HUES48 (cell line): ENCODE measurements around the gene LUC7L2.
A peak's percentile ranks its signal among the peaks of the same experiment; 100 is the strongest.
"Not testable (repeated sequence)": the region's sequence is repeated elsewhere in the genome, so short reads cannot be mapped to it uniquely, and the experiment has no call there.

Experiments
- H3K27ac ChIP-seq: one replicate; pipeline ENCODE4 v1.7.0; 2013; ENCODE audit warnings: low read depth, low read length, inconsistent platforms
- H3K27me3 ChIP-seq: 2 replicates; pipeline ENCODE4 v1.6.1; 2013; ENCODE audit warnings: mild to moderate bottlenecking, low read length; ENCODE audit not compliant: control insufficient read depth, insufficient read depth
- H3K36me3 ChIP-seq: 2 replicates; pipeline ENCODE4 v1.6.1; 2013; ENCODE audit warnings: low read length; ENCODE audit not compliant: control insufficient read depth, insufficient read depth
- H3K4me1 ChIP-seq: 2 replicates; pipeline ENCODE4 v1.6.1; 2013; ENCODE audit warnings: mild to moderate bottlenecking, low read length; ENCODE audit not compliant: control insufficient read depth, insufficient read depth
- H3K4me3 ChIP-seq: 2 replicates; pipeline ENCODE4 v1.5.1; 2013; ENCODE audit warnings: mild to moderate bottlenecking, low read depth, low read length
- H3K9ac ChIP-seq: 2 replicates; pipeline ENCODE4 v1.6.1; 2013; ENCODE audit warnings: mild to moderate bottlenecking, low read depth, low read length, moderate library complexity
- H3K9me3 ChIP-seq: 2 replicates; pipeline ENCODE4 v1.6.1; 2013; ENCODE audit warnings: low read length; ENCODE audit not compliant: control insufficient read depth, insufficient read depth

The LUC7L2 gene

DNA sequence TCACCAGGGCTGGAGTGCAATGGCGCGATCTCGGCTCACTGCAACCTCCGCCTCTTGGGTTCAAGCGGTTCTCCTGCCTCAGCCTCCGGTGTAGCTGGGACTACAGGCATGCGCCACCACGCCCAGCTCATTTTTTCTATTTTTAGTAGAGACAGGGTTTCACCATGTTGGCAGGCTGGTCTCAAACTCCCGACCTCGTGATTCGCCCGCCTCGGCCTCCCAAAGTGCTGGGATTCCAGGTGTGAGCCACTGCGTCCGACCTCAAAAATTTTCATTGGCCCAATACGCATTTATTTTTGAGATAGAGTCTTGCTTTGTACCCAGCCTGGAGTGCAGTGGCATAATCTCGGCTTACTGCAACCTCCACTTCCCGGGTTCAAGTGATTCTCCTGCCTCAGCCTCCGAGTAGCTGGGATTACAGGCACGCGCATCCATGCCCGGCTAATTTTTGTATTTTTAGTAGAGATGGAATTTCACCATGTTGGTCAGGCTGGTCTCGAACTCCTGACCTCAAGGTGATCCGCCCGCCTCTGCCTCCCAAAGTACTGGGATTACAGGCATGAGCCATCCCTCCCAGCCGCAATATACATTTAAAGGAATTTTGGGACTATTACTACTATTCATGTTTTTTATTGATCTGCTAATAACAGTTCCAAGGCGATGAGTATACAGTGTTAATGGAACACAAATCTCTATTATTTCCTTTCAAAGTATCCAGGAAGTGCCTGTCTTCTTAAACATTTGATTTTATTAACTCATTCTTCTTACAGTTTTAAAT is 1.8 kb upstream of the LUC7L2 start:
- H3K9me3 ChIP-seq, H3K27me3 ChIP-seq, H3K9ac ChIP-seq, H3K36me3 ChIP-seq, H3K27ac ChIP-seq: not testable (repeated sequence)
- H3K4me1 ChIP-seq = peaks cover 19% of the 10 kb centered on the region
- H3K4me3 ChIP-seq = peak overlapping the region; percentile 95

DNA sequence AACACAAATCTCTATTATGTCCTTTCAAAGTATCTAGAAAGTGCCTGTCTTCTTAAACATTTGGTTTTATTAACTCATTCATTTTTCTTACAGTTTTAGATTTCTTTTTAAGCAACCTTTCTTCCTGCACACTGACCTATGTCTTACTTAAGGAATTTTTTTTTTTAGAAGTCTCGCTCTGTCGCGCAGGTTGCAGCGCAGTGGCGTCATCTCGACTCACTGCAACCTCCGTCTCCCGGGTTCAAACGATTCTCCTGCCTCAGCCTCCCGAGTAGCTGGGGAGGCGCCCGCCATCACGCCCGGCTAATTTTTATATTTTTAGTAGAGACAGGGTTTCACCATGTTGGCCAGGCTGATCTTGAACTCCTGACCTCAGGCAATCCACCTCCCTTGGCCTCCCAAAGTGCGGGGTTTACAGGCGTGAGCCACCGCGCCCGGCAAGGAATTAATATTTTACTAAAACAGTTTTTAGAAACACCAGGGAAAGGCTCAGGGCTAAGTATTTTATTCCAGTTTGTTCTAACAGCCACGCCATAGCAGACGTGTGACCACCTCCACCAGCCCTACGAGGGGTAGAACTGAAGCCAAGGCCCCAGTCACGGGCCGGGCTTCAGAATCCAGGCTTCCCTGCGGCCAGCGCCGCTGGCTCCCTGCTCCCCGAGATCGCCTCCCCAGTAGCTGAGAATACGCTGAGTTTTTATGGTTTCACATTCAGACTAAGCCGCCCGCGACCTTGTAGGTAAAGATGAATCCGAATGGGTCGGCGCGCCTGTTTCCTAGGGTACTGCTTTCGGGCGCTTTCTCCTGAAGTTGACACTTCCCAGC is 941 bp upstream of the LUC7L2 start:
- peak overlapping the region; percentile 95 for H3K4me3 ChIP-seq
- peaks cover 3% of the 10 kb centered on the region for H3K36me3 ChIP-seq
- no peaks in the 10 kb centered on the region for H3K9me3 ChIP-seq
- peaks cover 19% of the 10 kb centered on the region for H3K4me1 ChIP-seq
- no peaks in the 10 kb centered on the region for H3K27me3 ChIP-seq
- peak overlapping the region; percentile 99 for H3K27ac ChIP-seq
- H3K9ac ChIP-seq = peak overlapping the region; percentile 93

DNA sequence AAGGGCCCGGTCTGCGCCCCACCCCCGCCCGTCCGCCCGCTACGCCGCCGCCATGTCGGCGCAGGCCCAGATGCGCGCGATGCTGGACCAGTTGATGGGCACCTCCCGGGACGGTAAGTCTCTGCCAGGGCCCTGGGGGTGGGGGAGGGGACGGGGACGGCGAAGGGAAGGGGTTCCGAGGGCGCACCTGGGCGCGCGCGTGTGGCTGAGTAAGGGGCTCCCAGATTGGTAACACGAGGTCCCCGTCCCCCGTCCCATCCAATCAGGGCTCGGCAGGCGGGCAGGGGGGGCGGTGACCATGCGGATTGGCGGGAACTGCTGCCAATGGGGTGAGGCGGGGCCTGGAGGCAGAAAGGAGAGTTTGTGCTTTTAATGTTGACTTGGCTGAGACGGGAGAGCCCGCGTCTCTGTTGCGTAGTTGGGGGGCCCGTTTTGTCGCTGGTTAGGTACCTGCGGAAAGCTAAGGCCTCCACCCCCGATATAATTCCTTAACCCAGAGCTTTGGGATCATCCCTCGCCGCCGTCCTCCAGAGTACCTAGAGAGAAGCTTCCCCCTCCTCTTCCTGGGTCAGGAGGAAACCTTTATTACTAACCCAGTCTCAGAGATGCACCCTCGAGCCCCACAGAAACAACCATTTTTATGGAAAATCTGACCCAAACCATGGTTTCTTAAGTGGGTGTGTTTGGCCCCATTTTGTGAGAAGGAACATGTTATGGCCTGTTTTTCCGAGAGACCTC is 685 bp downstream of the LUC7L2 start:
- Histone ChIP-seq H3K4me3 (peak overlapping the region; percentile 95), H3K4me1 (peaks cover 19% of the 10 kb centered on the region), H3K9me3 (no peaks in the 10 kb centered on the region), H3K9ac (peak overlapping the region; percentile 99), H3K36me3 (peaks cover 17% of the 10 kb centered on the region), H3K27me3 (no peaks in the 10 kb centered on the region), H3K27ac (peak overlapping the region; percentile 99)

DNA sequence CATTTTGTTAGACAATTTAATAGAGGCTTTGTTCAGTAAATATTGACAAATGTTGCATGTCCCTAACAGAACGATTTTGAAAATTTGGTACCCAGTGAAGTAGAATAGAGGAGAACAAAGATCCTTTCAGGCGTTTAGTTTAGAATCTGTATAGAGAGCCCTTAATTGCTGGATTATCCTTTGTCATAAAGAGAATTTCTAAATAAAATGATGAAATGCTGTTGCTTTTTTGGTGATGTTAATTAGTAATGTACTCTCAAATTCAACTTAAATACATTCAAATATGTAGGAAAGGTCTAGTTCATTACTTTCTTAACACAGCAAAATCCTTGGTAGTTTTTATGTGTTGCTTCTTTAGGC is 1.2 kb downstream of the LUC7L2 start:
- H3K4me3 ChIP-seq = peak overlapping the region; percentile 95
- peaks cover 22% of the 10 kb centered on the region for H3K36me3 ChIP-seq
- peaks cover 19% of the 10 kb centered on the region for H3K4me1 ChIP-seq
- no peaks in the 10 kb centered on the region for H3K9me3 ChIP-seq
- H3K27me3 ChIP-seq = no peaks in the 10 kb centered on the region
- H3K9ac ChIP-seq = peak overlapping the region; percentile 99
- H3K27ac ChIP-seq = peak overlapping the region; percentile 99

DNA sequence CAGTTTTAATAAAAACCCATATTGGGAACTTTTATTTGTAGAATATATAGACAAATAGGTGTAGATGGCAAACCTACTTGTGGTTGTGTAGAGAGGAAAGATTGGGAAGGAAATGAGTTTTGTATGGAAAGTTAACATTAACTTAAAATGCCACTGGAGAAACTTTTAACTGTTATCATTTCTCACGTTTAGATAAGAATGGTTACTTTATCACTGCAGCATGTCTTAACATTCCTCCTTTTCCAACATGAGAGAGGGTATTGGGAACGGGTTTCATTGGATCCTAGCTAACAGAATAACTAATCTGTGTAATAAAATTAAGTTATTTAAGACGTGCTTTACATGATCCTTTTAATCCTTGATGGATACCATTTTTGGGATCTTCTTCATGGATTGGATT is 1.8 kb downstream of the LUC7L2 start:
- Histone ChIP-seq H3K27me3 (no peaks in the 10 kb centered on the region), H3K4me3 (peak overlapping the region; percentile 95), H3K9me3 (no peaks in the 10 kb centered on the region), H3K9ac (peak overlapping the region; percentile 99), H3K27ac (peak overlapping the region; percentile 99), H3K36me3 (peaks cover 28% of the 10 kb centered on the region), H3K4me1 (peaks cover 17% of the 10 kb centered on the region)

DNA sequence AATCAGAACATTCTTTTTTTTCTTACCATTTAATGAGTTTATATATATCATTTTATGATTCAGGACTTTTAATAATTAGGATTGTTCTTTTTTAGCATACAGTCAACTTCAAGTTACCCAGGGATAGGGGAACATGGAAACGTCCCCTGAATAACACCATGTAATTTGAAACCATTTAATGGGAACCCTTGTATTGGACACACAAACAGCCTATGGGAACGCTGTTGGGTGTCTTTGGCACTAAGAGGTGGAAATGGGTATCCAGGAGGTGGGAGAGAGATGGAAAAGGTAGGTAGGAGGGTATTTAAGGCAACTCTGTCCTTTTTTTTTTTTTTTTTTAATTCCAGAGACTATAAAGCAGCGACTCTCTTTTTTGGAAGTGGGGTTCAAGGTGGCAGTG is 2.6 kb downstream of the LUC7L2 start:
- Histone ChIP-seq H3K4me3 (peak overlapping the region; percentile 95), H3K27me3 (no peaks in the 10 kb centered on the region), H3K9ac (no peak overlapping the region), H3K27ac (no peak overlapping the region), H3K4me1 (peaks cover 13% of the 10 kb centered on the region), H3K9me3 (no peaks in the 10 kb centered on the region), H3K36me3 (peaks cover 30% of the 10 kb centered on the region)

DNA sequence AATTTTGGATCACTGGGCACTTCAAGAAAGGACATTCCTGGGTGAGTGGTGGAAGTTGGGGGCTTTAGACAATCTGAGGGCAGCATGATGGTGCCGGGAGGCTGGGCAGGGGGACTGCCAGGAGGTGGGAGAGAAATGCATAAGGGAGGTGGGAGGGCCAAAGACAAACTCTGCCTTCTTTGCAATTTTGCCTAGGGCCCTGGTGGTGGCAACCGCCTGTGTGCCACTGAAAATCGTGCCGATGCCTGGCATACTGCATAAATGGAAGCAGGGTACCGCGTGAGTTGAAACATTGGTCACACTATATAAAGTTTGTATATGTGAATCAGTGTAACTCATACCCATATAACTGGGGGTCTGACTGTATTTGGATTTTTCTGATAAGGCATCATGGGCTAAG is 3.3 kb downstream of the LUC7L2 start:
- Histone ChIP-seq H3K9ac (no peak overlapping the region), H3K27ac (no peak overlapping the region), H3K36me3 (peaks cover 37% of the 10 kb centered on the region), H3K4me3 (peak overlapping the region; percentile 95; the same call in 1 of the 2 replicates), H3K4me1 (peaks cover 13% of the 10 kb centered on the region), H3K27me3 (no peaks in the 10 kb centered on the region), H3K9me3 (no peaks in the 10 kb centered on the region)

DNA sequence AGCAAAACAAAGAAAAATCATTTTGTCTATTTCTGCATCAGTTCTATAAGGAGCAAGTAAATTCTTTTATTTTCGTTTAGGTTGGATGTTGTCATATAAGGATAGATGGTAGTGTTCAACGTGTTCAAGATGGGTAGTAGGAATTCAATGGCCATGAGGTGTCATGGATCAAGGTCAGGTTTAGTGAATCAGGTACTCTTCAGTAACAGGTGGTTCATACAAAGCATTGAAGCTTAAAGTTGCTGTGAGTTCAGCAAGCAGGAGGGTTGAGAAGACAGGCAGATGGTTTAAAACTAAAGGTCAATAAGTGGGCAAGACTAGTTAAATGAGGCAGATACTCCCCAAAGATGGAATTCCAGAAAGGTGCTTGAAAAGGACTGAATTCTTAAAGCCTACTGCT is 5.6 kb downstream of the LUC7L2 start:
- Histone ChIP-seq H3K27me3 (no peaks in the 10 kb centered on the region), H3K9me3 (no peaks in the 10 kb centered on the region), H3K27ac (no peak overlapping the region), H3K9ac (no peak overlapping the region), H3K36me3 (peaks cover 37% of the 10 kb centered on the region), H3K4me3 (no peak overlapping the region), H3K4me1 (peaks cover 26% of the 10 kb centered on the region)

DNA sequence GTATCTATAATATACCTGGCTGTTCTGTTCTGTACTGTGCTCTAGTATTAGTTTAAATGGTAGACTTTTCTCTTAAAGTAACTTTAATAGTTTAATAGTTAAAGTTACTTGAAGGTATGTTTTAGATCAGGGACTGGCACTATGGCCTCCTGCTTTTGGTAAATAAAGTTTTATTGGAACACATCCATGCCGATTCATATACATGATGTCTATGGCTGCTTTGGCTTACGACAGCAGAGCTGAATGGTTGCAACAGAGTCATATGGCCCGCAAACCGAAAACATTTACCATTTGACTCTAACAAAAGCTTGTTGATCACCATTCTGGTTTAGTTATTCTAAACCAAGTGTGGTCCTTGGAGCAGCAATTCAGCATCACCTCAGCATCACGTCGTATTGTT is 6.7 kb downstream of the LUC7L2 start:
- Histone ChIP-seq H3K4me3 (no peak overlapping the region), H3K36me3 (peaks cover 37% of the 10 kb centered on the region), H3K27ac (no peak overlapping the region), H3K4me1 (peaks cover 35% of the 10 kb centered on the region), H3K9ac (no peak overlapping the region), H3K9me3 (no peaks in the 10 kb centered on the region), H3K27me3 (no peaks in the 10 kb centered on the region)

DNA sequence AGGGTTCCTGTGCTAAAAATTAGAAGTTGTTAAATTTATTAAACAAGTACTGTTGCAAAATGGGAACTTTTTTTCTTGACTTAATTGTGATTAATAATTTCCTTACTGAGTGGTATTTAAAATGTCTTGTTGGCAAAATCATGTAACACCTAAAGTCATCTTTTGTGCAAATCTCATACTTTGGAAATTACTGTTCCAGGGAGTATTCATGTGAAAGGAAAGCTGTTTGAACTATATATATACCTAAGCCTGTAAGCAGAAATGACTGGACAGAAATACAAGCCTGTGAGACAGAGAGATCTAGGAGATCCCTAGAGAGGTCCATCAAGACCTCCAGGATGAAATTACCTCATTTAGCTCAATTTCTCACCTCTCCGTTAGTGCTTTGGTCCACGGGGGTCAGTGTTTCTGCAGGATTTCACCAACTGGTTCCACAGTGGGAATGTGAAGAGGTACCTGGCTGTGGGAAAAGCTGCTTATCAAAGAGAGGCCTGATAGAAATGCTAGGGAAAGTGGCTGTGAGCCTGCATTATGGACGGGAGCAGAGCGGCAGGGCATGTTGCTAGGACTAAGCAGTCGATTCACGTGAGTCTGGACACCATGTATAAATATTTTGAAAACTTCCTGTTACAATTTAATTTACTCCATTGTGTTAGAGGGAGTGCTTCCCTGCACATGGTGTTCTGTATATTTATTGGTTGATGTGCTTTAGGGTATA is 7.9 kb downstream of the LUC7L2 start:
- Histone ChIP-seq H3K27me3 (no peaks in the 10 kb centered on the region), H3K9ac (no peak overlapping the region), H3K9me3 (no peaks in the 10 kb centered on the region), H3K27ac (no peak overlapping the region), H3K4me3 (no peak overlapping the region), H3K36me3 (peaks cover 37% of the 10 kb centered on the region), H3K4me1 (peaks cover 30% of the 10 kb centered on the region)
